Neural cell (in vitro differentiated cells): Measurements from ENCODE around the gene GARIN5A. TPM values are rescaled to one million over a fixed set of nuclear protein-coding genes. Genes with fewer than 3 reads are reported as not detected.

Experiments
- H2AFZ ChIP-seq: fragments of 200-600, 300-800 bp; sonication (generic), shearing (Covaris generic); 2 replicates; pipeline ENCODE4 v1.6.0; 2014; ENCODE audit warnings: low read depth, mild to moderate bottlenecking, antibody characterized with exemption, low read length, moderate library complexity
- H3F3A ChIP-seq: fragments of 200-600 bp; shearing (Covaris generic); 2 replicates; pipeline ENCODE4 v1.6.1; 2016; ENCODE audit warnings: mild to moderate bottlenecking, moderate library complexity, mixed read lengths, antibody characterized with exemption, low read length; ENCODE audit not compliant: insufficient read depth, poor library complexity, severe bottlenecking
- H3K27ac ChIP-seq: fragments of 200-600, 300-800 bp; sonication (generic), shearing (Covaris generic); 2 replicates; pipeline ENCODE4 v1.5.1; 2014; ENCODE audit warnings: mild to moderate bottlenecking, low read length, moderate library complexity
- H3K27me3 ChIP-seq: fragments of 300-800, 200-600 bp; sonication (generic), shearing (Covaris generic); 2 replicates; pipeline ENCODE4 v1.6.0; 2014; ENCODE audit warnings: mild to moderate bottlenecking, low read depth, low read length, moderate library complexity; ENCODE audit not compliant: insufficient read depth
- H3K36me3 ChIP-seq: fragments of 300-800, 200-600 bp; sonication (generic), shearing (Covaris generic); 2 replicates; pipeline ENCODE4 v1.5.1; 2014; ENCODE audit warnings: mild to moderate bottlenecking, antibody characterized with exemption, low read length, moderate library complexity; ENCODE audit not compliant: insufficient read depth
- H3K4me2 ChIP-seq: fragments of 300-800, 200-600 bp; sonication (generic), shearing (Covaris generic); 2 replicates; pipeline ENCODE4 v1.6.0; 2014; ENCODE audit warnings: mild to moderate bottlenecking, low read length
- H3K4me3 ChIP-seq: fragments of 300-800, 200-600 bp; sonication (generic), shearing (Covaris generic); 2 replicates; pipeline ENCODE4 v1.5.1; 2014; ENCODE audit warnings: mild to moderate bottlenecking, low read length, moderate library complexity
- H3K79me2 ChIP-seq: fragments of 200-600 bp; shearing (Covaris generic); replicated peaks from 2 replicates; pipeline ENCODE4 v1.6.0; 2014; ENCODE audit warnings: mild to moderate bottlenecking, low read length, moderate library complexity; ENCODE audit not compliant: insufficient read depth
- H3K9ac ChIP-seq: fragments of 300-800, 200-600 bp; sonication (generic), shearing (Covaris generic); 2 replicates; pipeline ENCODE4 v1.6.1; 2016; ENCODE audit warnings: mild to moderate bottlenecking, low read length, mixed read lengths
- H3K9me2 ChIP-seq: fragments of 200-600 bp; shearing (Covaris generic); 2 replicates; pipeline ENCODE4 v1.6.1; 2016; ENCODE audit warnings: mild to moderate bottlenecking, low read length, mixed read lengths; ENCODE audit not compliant: insufficient read depth
- H3K9me3 ChIP-seq: fragments of 200-600, 300-800 bp; sonication (generic), shearing (Covaris generic); 2 replicates; pipeline ENCODE4 v1.6.1; 2016; ENCODE audit warnings: mild to moderate bottlenecking, mixed run types, low read length, moderate library complexity, mixed read lengths
- H4K20me1 ChIP-seq: fragments of 200-600 bp; shearing (Covaris generic); 2 replicates; pipeline ENCODE4 v1.6.1; 2016; ENCODE audit warnings: mild to moderate bottlenecking, mixed run types; ENCODE audit not compliant: insufficient read depth
- CTCF ChIP-seq: fragments of 450-650 bp; IDR thresholded peaks from 2 replicates; pipeline ENCODE4 v1.5.1; 2014; ENCODE audit warnings: antibody characterized with exemption, mild to moderate bottlenecking, moderate library complexity; ENCODE audit not compliant: poor library complexity, severe bottlenecking
- EP300 ChIP-seq: fragments of 450-650 bp; conservative IDR thresholded peaks from 2 replicates; pipeline ENCODE4 v1.6.1; 2014; ENCODE audit warnings: antibody characterized with exemption, mild to moderate bottlenecking, moderate library complexity; ENCODE audit not compliant: poor library complexity, severe bottlenecking
- EZH2 ChIP-seq: fragments of 200-600, 300-800 bp; shearing (Covaris generic), sonication (generic); IDR thresholded peaks from 2 replicates; pipeline ENCODE4 v1.6.1; 2014; ENCODE audit warnings: antibody characterized with exemption, low read length, borderline replicate concordance, mild to moderate bottlenecking; ENCODE audit not compliant: insufficient read depth, poor library complexity, severe bottlenecking
- MXI1 ChIP-seq: fragments of 450-650 bp; conservative IDR thresholded peaks from 2 replicates; pipeline ENCODE4 v1.6.1; 2014; ENCODE audit warnings: antibody characterized with exemption, mild to moderate bottlenecking; ENCODE audit not compliant: poor library complexity, severe bottlenecking
- POLR2AphosphoS5 ChIP-seq: IDR thresholded peaks from 2 replicates; pipeline ENCODE4 v1.6.1; 2012
- RAD21 ChIP-seq: fragments of 450-650 bp; conservative IDR thresholded peaks from 2 replicates; pipeline ENCODE4 v1.6.1; 2014; ENCODE audit warnings: antibody characterized with exemption, mild to moderate bottlenecking, moderate library complexity
- REST ChIP-seq: IDR thresholded peaks from 2 replicates; pipeline ENCODE4 v1.6.1; 2012; ENCODE audit warnings: borderline replicate concordance
- SMC3 ChIP-seq: fragments of 450-650 bp; conservative IDR thresholded peaks from 2 replicates; pipeline ENCODE4 v1.6.1; 2014; ENCODE audit warnings: antibody characterized with exemption, mild to moderate bottlenecking, moderate library complexity; ENCODE audit not compliant: poor library complexity
- TAF1 ChIP-seq: IDR thresholded peaks from 2 replicates; pipeline ENCODE4 v1.6.1; 2012; ENCODE audit warnings: low read depth
- polyA plus RNA-seq: library from polyadenylated mRNA; depleted of rRNA; stranded (reverse); fragments of >200 nt; gene quantifications from 2 replicates; pipeline ENCODE4 v1.2.3, GENCODE V29; 2014

Gene GARIN5A
- polyA plus RNA-seq, 1 donor from 2014 or later = 3.3 TPM

GRCh38 chr19:50506700-50507099 lies 30.1 kb upstream of the GARIN5A start:
- Histone ChIP-seq H3K79me2 (no peaks in the 10 kb centered on the region), H3K9ac (no peak overlapping the region), H3K27me3 (no peaks in the 10 kb centered on the region), H3K27ac (no peak overlapping the region), H3K36me3 (no peaks in the 10 kb centered on the region), H3K4me2 (no peak overlapping the region), H2AFZ (no peak overlapping the region), H3K9me3 (no peaks in the 10 kb centered on the region), H4K20me1 (no peaks in the 10 kb centered on the region), H3K9me2 (no peaks in the 10 kb centered on the region), H3K4me3 (no peak overlapping the region), H3F3A (no peaks in the 10 kb centered on the region)
- TF ChIP-seq EP300 (no peak), REST (no peak), EZH2 (no peak), RAD21 (no peak), CTCF (no peak), TAF1 (no peak), MXI1 (no peak), POLR2AphosphoS5 (no peak), SMC3 (no peak)

- no peak for TF ChIP-seq MXI1
- TF ChIP-seq SMC3 = no peak
- no peak for TF ChIP-seq RAD21
- TF ChIP-seq REST = no peak
- no peak for TF ChIP-seq CTCF
- TF ChIP-seq EZH2 = no peak
- no peak for TF ChIP-seq EP300
- no peak for TF ChIP-seq TAF1
- no peak for TF ChIP-seq POLR2AphosphoS5
- Histone ChIP-seq H3K79me2 (no peaks in the 10 kb centered on the region), H3K9ac (no peak overlapping the region), H3K9me3 (no peaks in the 10 kb centered on the region), H3K9me2 (no peaks in the 10 kb centered on the region), H4K20me1 (no peaks in the 10 kb centered on the region), H3F3A (no peaks in the 10 kb centered on the region), H3K4me3 (no peak overlapping the region), H2AFZ (no peak overlapping the region), H3K27me3 (no peaks in the 10 kb centered on the region), H3K4me2 (no peak overlapping the region), H3K27ac (no peak overlapping the region), H3K36me3 (no peaks in the 10 kb centered on the region)
Measured at GRCh38 chr19:50505856-50506611, 29.4 kb upstream of the GARIN5A start.
